ENCODE data around the gene PRKCB.

Gene PRKCB

GRCh38 chr16:23968176-23968575, 132.4 kb downstream of the PRKCB start:
- no peak for DNase-seq (ENCODE audit: low read depth)
- no peak overlapping the region for H3K4me3 ChIP-seq (ENCODE audit: low read depth, low read length)
- no peak for TF ChIP-seq CTCF (conservative IDR thresholded peaks at IDR 0.05; ENCODE audit: low read depth, low read length)

GRCh38 chr16:23969468-23970297, 133.9 kb downstream of the PRKCB start:
- no peak for TF ChIP-seq CTCF (conservative IDR thresholded peaks at IDR 0.05; ENCODE audit: low read depth, low read length)
- no peak overlapping the region for H3K4me3 ChIP-seq (ENCODE audit: low read depth, low read length)
- no peak for DNase-seq (ENCODE audit: low read depth)

GRCh38 chr16:23974223-23974622, 138.4 kb downstream of the PRKCB start:
- no peak overlapping the region for H3K4me3 ChIP-seq (ENCODE audit: low read depth, low read length)
- no peak for DNase-seq (ENCODE audit: low read depth)
- TF ChIP-seq CTCF (conservative IDR thresholded peaks at IDR 0.05; ENCODE audit: low read depth, low read length), result no peak

GRCh38 chr16:23975293-23975692, 139.5 kb downstream of the PRKCB start:
- TF ChIP-seq CTCF (conservative IDR thresholded peaks at IDR 0.05; ENCODE audit: low read depth, low read length), result no peak
- no peak overlapping the region for H3K4me3 ChIP-seq (ENCODE audit: low read depth, low read length)
- no peak for DNase-seq (ENCODE audit: low read depth)

- H3K4me3 ChIP-seq (ENCODE audit: low read depth, low read length), result no peak overlapping the region
- no peak for TF ChIP-seq CTCF (conservative IDR thresholded peaks at IDR 0.05; ENCODE audit: low read depth, low read length)
- no peak for DNase-seq (ENCODE audit: low read depth)
Observed at GRCh38 chr16:23976091-23976490, 140.3 kb downstream of the PRKCB start.

- H3K4me3 ChIP-seq (ENCODE audit: low read depth, low read length), result no peak overlapping the region
- no peak for TF ChIP-seq CTCF (conservative IDR thresholded peaks at IDR 0.05; ENCODE audit: low read depth, low read length)
- no peak for DNase-seq (ENCODE audit: low read depth)
Observed at GRCh38 chr16:23976524-23976923, 140.7 kb downstream of the PRKCB start.

- TF ChIP-seq CTCF (conservative IDR thresholded peaks at IDR 0.05; ENCODE audit: low read depth, low read length), result no peak
- no peak overlapping the region for H3K4me3 ChIP-seq (ENCODE audit: low read depth, low read length)
- no peak for DNase-seq (ENCODE audit: low read depth)
Observed at GRCh38 chr16:23979441-23979840, 143.7 kb downstream of the PRKCB start.
